K562 (cell line): Measurements from ENCODE around the gene BPI. TPM values are rescaled to one million over a fixed set of nuclear protein-coding genes. Genes with fewer than 3 reads are reported as not detected.

Experiments used
- ATAC-seq: fragments of 200-7000 bp; cut with Tn5 transposase; 3 replicates; pipeline ENCODE4 v1.9.1; 2020; ENCODE audit warnings: moderate library complexity
- BruUV-seq: library from RNA; stranded (reverse); fragments of 400-500 nt; replicated peaks from 2 replicates; lab custom pipeline; 2021; lab: Mats Ljungman, UMichigan
- CTCF ChIA-PET: fragments of 300-600 bp; formaldehyde crosslinking; extraction: SDS; loops from one replicate; lab custom pipeline; 2021; ENCODE audit warnings: low intra/inter-chr PET ratio; lab: Yijun Ruan, JAX
- POLR2A ChIA-PET: fragments of 300-600, 350-650 bp; sonication (Branson Sonifier 250); formaldehyde crosslinking; extraction: SDS; loops from one replicate; lab custom pipeline; 2021; ENCODE audit warnings: antibody characterized with exemption, inconsistent platforms; lab: Yijun Ruan, JAX
- DNase-seq, 4 experiments: peaks; one replicate each; pipeline versions ENCODE4 v3.0.0 to v3.0.0-alpha.2; 2011 to 2018; ENCODE audit warnings: low spot score in 3 of 4, mixed read lengths in 3 of 4; ENCODE audit errors: extremely low read depth in 1 of 4
- FAIRE-seq: peaks from 2 replicates; lab custom pipeline; 2011; peaks lifted over from hg19 to GRCh38; lab: Jason Lieb, UNC
- H2AFZ ChIP-seq: 2 replicates; pipeline ENCODE4 v1.6.0; 2011; ENCODE audit warnings: low read depth, low read length, control low read depth, inconsistent platforms
- H3K27ac ChIP-seq: fragments of 200-600 bp; 3 replicates; pipeline ENCODE4 v1.8.0; 2011; ENCODE audit warnings: low read depth, mild to moderate bottlenecking, control low read depth, inconsistent platforms, low read length, moderate library complexity, mixed read lengths; ENCODE audit errors: extremely low read depth
- H3K27me3 ChIP-seq, 2 experiments: fragments of 300-600 bp in 1 of 2; 2 replicates in 1 of 2; 3 replicates in 1 of 2; pipeline versions ENCODE4 v1.6.0 to v1.8.0; 2011; ENCODE audit warnings: inconsistent platforms in 2 of 2, low read length in 2 of 2, mild to moderate bottlenecking in 1 of 2, mixed read lengths in 1 of 2, moderate library complexity in 1 of 2; ENCODE audit not compliant: control insufficient read depth in 2 of 2, insufficient read depth in 2 of 2
- H3K36me3 ChIP-seq: fragments of 300-600 bp; 3 replicates; pipeline ENCODE4 v1.8.0; 2011; ENCODE audit warnings: mild to moderate bottlenecking, low read length, inconsistent platforms; ENCODE audit not compliant: control insufficient read depth, insufficient read depth
- H3K4me1 ChIP-seq, 2 experiments: fragments of 200-600 bp in 1 of 2; replicated peaks in 1 of 2; 2 replicates in 1 of 2; 3 replicates in 1 of 2; pipeline versions ENCODE4 v1.5.1 to v1.8.0; 2011; ENCODE audit warnings: inconsistent platforms in 2 of 2, low read length in 2 of 2, mild to moderate bottlenecking in 1 of 2, mixed read lengths in 1 of 2, moderate library complexity in 1 of 2; ENCODE audit not compliant: control insufficient read depth in 2 of 2, insufficient read depth in 2 of 2
- H3K4me2 ChIP-seq: 2 replicates; pipeline ENCODE4 v1.6.1; 2011; ENCODE audit warnings: low read length, control low read depth, inconsistent platforms, mixed read lengths; ENCODE audit not compliant: insufficient read depth
- H3K4me3 ChIP-seq: fragments of 200-600 bp; sonication (generic), shearing (Covaris generic); 2 replicates; pipeline ENCODE4 v1.5.1; 2016; ENCODE audit warnings: control low read depth, inconsistent platforms
- H3K79me2 ChIP-seq: fragments of 200-600 bp; 3 replicates; pipeline ENCODE4 v1.8.0; 2011; ENCODE audit warnings: low read length, inconsistent platforms; ENCODE audit not compliant: control insufficient read depth, insufficient read depth
- H3K9ac ChIP-seq, 2 experiments: 2 replicates each; pipeline versions ENCODE4 v1.6.0 to v1.6.1; 2011; ENCODE audit warnings: low read depth in 2 of 2, low read length in 2 of 2, control low read depth in 1 of 2, inconsistent platforms in 1 of 2, mild to moderate bottlenecking in 1 of 2, mixed read lengths in 1 of 2; ENCODE audit not compliant: insufficient read depth in 1 of 2
- H3K9me1 ChIP-seq: one replicate; pipeline ENCODE4 v1.6.0; 2011; ENCODE audit warnings: inconsistent platforms, mild to moderate bottlenecking, low read length, moderate library complexity; ENCODE audit not compliant: control insufficient read depth, insufficient read depth
- H3K9me3 ChIP-seq: replicated peaks from 2 replicates; pipeline ENCODE4 v1.5.1; 2011; ENCODE audit warnings: low read depth, low read length, inconsistent platforms; ENCODE audit not compliant: control insufficient read depth, insufficient read depth
- H4K20me1 ChIP-seq: replicated peaks from 2 replicates; pipeline ENCODE4 v1.6.1; 2011; ENCODE audit warnings: low read length, inconsistent platforms, mixed read lengths; ENCODE audit not compliant: control insufficient read depth, insufficient read depth
- FUS ChIP-seq: fragments of 200-400 bp; formaldehyde crosslinking; optimal IDR thresholded peaks from 2 replicates; pipeline ENCODE3; 2017; ENCODE audit warnings: low read depth, low read length
- PRDM10 ChIP-seq: fragments of 450-650 bp; IDR thresholded peaks from 2 replicates; pipeline ENCODE4 v1.6.1; 2018; ENCODE audit not compliant: partially characterized antibody
- SLC30A9 ChIP-seq: fragments of 250-450 bp; sonication (Bioruptor Pico); IDR thresholded peaks from 2 replicates; pipeline ENCODE4 v1.8.0; 2022; ENCODE audit warnings: mild to moderate bottlenecking, moderate library complexity
- ZBTB8A ChIP-seq: fragments of 450-650 bp; IDR thresholded peaks from 2 replicates; pipeline ENCODE4 v1.6.1; 2018; ENCODE audit warnings: mild to moderate bottlenecking, moderate library complexity; ENCODE audit not compliant: partially characterized antibody
- ZNF609 ChIP-seq: sonication (generic); formaldehyde crosslinking; IDR thresholded peaks from 2 replicates; pipeline ENCODE4 v1.8.1; 2023; ENCODE audit warnings: missing genetic modification reagents, mild to moderate bottlenecking, borderline replicate concordance
- ZNF785 ChIP-seq: fragments of 250-450 bp; sonication (Bioruptor Pico); IDR thresholded peaks from 2 replicates; pipeline ENCODE4 v1.4.0; 2020; ENCODE audit warnings: mild to moderate bottlenecking
- ZNF830 ChIP-seq: fragments of 250-450 bp; sonication (Bioruptor Pico); IDR thresholded peaks from 2 replicates; pipeline ENCODE4 v1.5.0; 2021; ENCODE audit warnings: mild to moderate bottlenecking
- WGBS: fragments of 100-300 bp; shearing (Covaris generic); methylation state at CpG from one replicate; pipeline ENCODE4 v1.1.6; 2016; ENCODE audit warnings: low coverage, mixed read lengths; ENCODE audit not compliant: insufficient coverage; ENCODE audit errors: missing lambda C conversion rate; 5-methylcytosine and 5-hydroxymethylcytosine counted together
- in situ Hi-C: fragments of 300-500 bp; cut with MboI; formaldehyde crosslinking; loops from 4 replicates; pipeline ENCODE4 v1.15.0; 2018; ENCODE audit warnings: inconsistent platforms, mixed read lengths
- intact Hi-C: fragments of 100-400 bp; cut with micrococcal nuclease; formaldehyde crosslinking; loops from 2 replicates; pipeline ENCODE4 v1.14.2; 2022
- polyA plus RNA-seq, 8 experiments: library from polyadenylated mRNA; depleted of rRNA in 4 of 8; stranded (reverse) in 5 of 8; unstranded in 3 of 8; fragments of >200 nt; fragmentation: Nextera tagmentation in 2 of 8; fragmentation: Illumina TruSeq in 1 of 8; extraction: Ambion mirVana in 2 of 8; extraction: Trizol in 1 of 8; gene quantifications; 2 replicates each; pipeline versions ENCODE4 v1.2.1 to v1.2.3, GENCODE V29; 2011 to 2014; ENCODE audit warnings: inconsistent platforms in 1 of 8, missing spikeins in 1 of 8
- total RNA-seq, 7 experiments: library from RNA; depleted of rRNA in 6 of 7; stranded (reverse); fragments of >200 nt in 6 of 7; fragmentation: Illumina TruSeq in 2 of 7; extraction: Trizol in 2 of 7; gene quantifications; 2 replicates each; pipeline versions ENCODE4 v1.2.1 to v1.2.3, GENCODE V29; 2011 to 2021; ENCODE audit warnings: low replicate concordance in 1 of 7

Gene BPI
- total and polyA plus RNA-seq, 9 of the 15 experiments (the other 6 are each of a cell fraction or from before 2014, with no cell fraction given) = not detected

GRCh38 chr20:38272961-38273360 is 31.0 kb upstream of the BPI start:
- Histone ChIP-seq H3K79me2 (no peaks in the 10 kb centered on the region), H4K20me1 (no peaks in the 10 kb centered on the region), H2AFZ (no peak overlapping the region), H3K27me3 (peaks cover 3 to 28% of the 10 kb centered on the region in 2 experiments; a peak in 3 of 5 replicates), H3K9me1 (no peaks in the 10 kb centered on the region), H3K4me3 (no peak overlapping the region), H3K27ac (no peak overlapping the region), H3K9ac (no peak overlapping the region), H3K9me3 (no peaks in the 10 kb centered on the region), H3K36me3 (no peaks in the 10 kb centered on the region), H3K4me2 (no peak overlapping the region), H3K4me1 (no peaks in the 10 kb centered on the region)
- ChIA-PET POLR2A (no interaction called here), CTCF (no interaction called here)
- no TSS peak for BruUV-seq
- ATAC-seq (no peak), DNase-seq (no peak), FAIRE-seq (no peak)
- intact Hi-C loops = no loop called here
- 0% methylated on average over 2 of the region's 2 CpGs for WGBS
- in situ Hi-C loops = no loop called here
- TF ChIP-seq ZNF830 (no peak), PRDM10 (no peak), FUS (no peak), ZNF609 (CRISPR knock-in tag) (no peak), ZBTB8A (no peak), SLC30A9 (CRISPR knock-in tag) (no peak), ZNF785 (CRISPR knock-in tag) (no peak)
